PC-3 (cell line): ENCODE results near the gene RUFY3.

Experiments
- CTCF ChIP-seq: fragments of 300-600 bp; sonication (generic); conservative IDR thresholded peaks from 2 replicates; pipeline ENCODE4 v1.5.1; 2017; ENCODE audit warnings: antibody characterized with exemption, low read depth, mild to moderate bottlenecking, low read length
- EZH2 ChIP-seq: fragments of 300-600 bp; sonication (generic); IDR thresholded peaks from one replicate; pipeline ENCODE4 v1.6.1; 2017; ENCODE audit warnings: antibody characterized with exemption, mild to moderate bottlenecking, low read length; ENCODE audit not compliant: unreplicated experiment
- EZH2phosphoT487 ChIP-seq: fragments of 300-600 bp; sonication (generic); IDR thresholded peaks from 2 replicates; pipeline ENCODE4 v1.6.1; 2018; ENCODE audit warnings: mild to moderate bottlenecking, antibody characterized with exemption, low read length, borderline replicate concordance

- TF ChIP-seq CTCF (no peak), EZH2 (no peak), EZH2phosphoT487 (no peak)
These were observed 27.5 kb downstream of the RUFY3 start for GRCh38 chr4:70749313-70749712.
